NCI-H2196 treated with DMSO at 0.1 percent for 48 hours (cell line): ENCODE measurements around the gene LPCAT3.

ENCODE experiments used
- DNase-seq: peaks from one replicate; lab custom pipeline; 2025; ENCODE audit not compliant: unreplicated experiment; lab: John Stamatoyannopoulos, UW

Gene LPCAT3

GRCh38 chr12:6954316-6955107 is 63.8 kb downstream of the LPCAT3 start:
- DNase-seq: no peak

GRCh38 chr12:6953442-6954315 is 64.6 kb downstream of the LPCAT3 start:
- DNase-seq: no peak

- DNase-seq: no peak
Measured at GRCh38 chr12:6952863-6953441, 65.3 kb downstream of the LPCAT3 start.

GRCh38 chr12:6952121-6952862 is 66.0 kb downstream of the LPCAT3 start:
- no peak for DNase-seq

GRCh38 chr12:6951551-6952120 is 66.6 kb downstream of the LPCAT3 start:
- no peak for DNase-seq

GRCh38 chr12:6950811-6951540 is 67.3 kb downstream of the LPCAT3 start, which contains the start of gene PTPN6:
Gene PTPN6 (plus strand): TSS chr12:6951356. CDS start chr12:6951513, 157 bp downstream.
- no peak for DNase-seq

- DNase-seq: no peak
Measured at GRCh38 chr12:6950401-6950801, 67.9 kb downstream of the LPCAT3 start.

GRCh38 chr12:6948873-6949594 is 69.2 kb downstream of the LPCAT3 start:
- DNase-seq: no peak

GRCh38 chr12:6947615-6948014 is 70.7 kb downstream of the LPCAT3 start:
- no peak for DNase-seq

GRCh38 chr12:6946920-6947374 is 71.3 kb downstream of the LPCAT3 start:
- no peak for DNase-seq

- peak; percentile 80 for DNase-seq
Measured at GRCh38 chr12:6946033-6946919, 72.0 kb downstream of the LPCAT3 start.

GRCh38 chr12:6945613-6946012 is 72.7 kb downstream of the LPCAT3 start:
- no peak for DNase-seq

- peak; percentile 75 for DNase-seq
Measured at GRCh38 chr12:6944381-6945186, 73.7 kb downstream of the LPCAT3 start.

GRCh38 chr12:6943722-6944380 is 74.4 kb downstream of the LPCAT3 start, which contains the start of the genes C12orf57 and RNU7-1:
Gene C12orf57 (plus strand): TSS chr12:6944022. CDS start chr12:6944122, 100 bp downstream.
Gene RNU7-1 (plus strand): TSS chr12:6943816.
- peak; percentile 18 for DNase-seq

- peak; percentile 20 for DNase-seq
Measured at GRCh38 chr12:6943389-6943721, 74.9 kb downstream of the LPCAT3 start.

GRCh38 chr12:6942331-6942665 is 76.0 kb downstream of the LPCAT3 start:
- DNase-seq: no peak

- no peak for DNase-seq
Measured at GRCh38 chr12:6941782-6942181, 76.5 kb downstream of the LPCAT3 start.
